Esophagus squamous epithelium (tissue), 4 donors: ENCODE results near the gene TMEM178B.

Source experiments
- CTCF ChIP-seq, 6 experiments: fragments of 450-650 bp in 4 of 6; fragments of 200-600 bp in 2 of 6; sonication (generic) in 2 of 6; IDR thresholded peaks; one replicate each; pipeline ENCODE4 v1.5.1; 2016 to 2019; ENCODE audit warnings: antibody characterized with exemption in 6 of 6, mild to moderate bottlenecking in 4 of 6, moderate library complexity in 4 of 6
- POLR2A ChIP-seq, 4 donors: fragments of 450-650 bp; IDR thresholded peaks; one replicate each; pipeline ENCODE4 v1.6.1; 2017; ENCODE audit warnings: antibody characterized with exemption in 4 of 4, mild to moderate bottlenecking in 4 of 4, moderate library complexity in 3 of 4

- TF ChIP-seq CTCF (IDR thresholded peaks at IDR 0.05) (no peak), POLR2A (IDR thresholded peaks at IDR 0.05) (no peak)
These were observed 254.4 kb downstream of the TMEM178B start for GRCh38 chr7:141328290-141328689.
